Ovary (tissue), 9 donors: ENCODE measurements around the gene CT55. TPM values are rescaled to one million over a fixed set of nuclear protein-coding genes. Genes with fewer than 3 reads are reported as not detected.

Source experiments
- DNase-seq, 5 donors: peaks; one replicate each; pipeline ENCODE4 v3.0.0-alpha.2; 2019 to 2020
- H3K27ac ChIP-seq, 2 donors: fragments of 200-600 bp; one replicate each; pipeline versions ENCODE4 v1.5.1 to v1.8.0; 2019 to 2022
- H3K27me3 ChIP-seq: fragments of 200-600 bp; one replicate; pipeline ENCODE4 v1.8.0; 2022
- H3K36me3 ChIP-seq: fragments of 200-600 bp; sonication (generic); one replicate; pipeline ENCODE4 v1.5.1; 2019
- H3K4me1 ChIP-seq: one replicate; pipeline ENCODE4 v1.8.1; 2013; ENCODE audit warnings: mild to moderate bottlenecking, moderate library complexity; ENCODE audit not compliant: insufficient read depth
- H3K4me3 ChIP-seq: fragments of 200-600 bp; sonication (generic); one replicate; pipeline ENCODE4 v1.5.1; 2017
- H3K9me3 ChIP-seq, 2 donors: fragments of 200-600 bp in 1 of 2; sonication (generic) in 1 of 2; one replicate each; pipeline versions ENCODE4 v1.5.1 to v1.8.1; 2013 to 2019; ENCODE audit warnings: mild to moderate bottlenecking in 1 of 2, moderate library complexity in 1 of 2
- CTCF ChIP-seq, 3 donors: fragments of 450-650 bp in 2 of 3; fragments of 200-600 bp in 1 of 3; IDR thresholded peaks; one replicate each; pipeline versions ENCODE4 v1.5.1 to v1.8.0; 2016 to 2022; ENCODE audit warnings: antibody characterized with exemption in 3 of 3, mild to moderate bottlenecking in 1 of 3
- EP300 ChIP-seq: sonication (generic); formaldehyde crosslinking; IDR thresholded peaks from one replicate; pipeline ENCODE4 v1.6.1; 2017; ENCODE audit warnings: antibody characterized with exemption
- POLR2A ChIP-seq: fragments of 450-650 bp; IDR thresholded peaks from one replicate; pipeline ENCODE4 v1.6.1; 2017; ENCODE audit warnings: antibody characterized with exemption, mild to moderate bottlenecking, moderate library complexity
- WGBS, 3 donors: extraction: QIAGEN DNeasy Blood & Tissue Kit in 1 of 3; methylation state at CpG; one replicate each; pipeline versions ENCODE4 v1.1.5 to v1.1.7; 2013 to 2017; 5-methylcytosine and 5-hydroxymethylcytosine counted together
- intact Hi-C, 4 donors: fragments of 100-400 bp; cut with DNase I; formaldehyde crosslinking; loops; one replicate each; pipeline versions ENCODE4 v1.11.0 to v1.15.1; 2022 to 2023
- polyA plus RNA-seq, 2 donors: library from polyadenylated mRNA; stranded (reverse); fragments of 200-250 nt in 1 of 2; fragments of 350-450 nt in 1 of 2; fragmentation: Illumina TruSeq in 1 of 2; extraction: RNeasy Lipid Tissue Mini Kit (QIAGEN cat#74804) in 1 of 2; gene quantifications; one replicate each; pipeline ENCODE4 v1.2.3, GENCODE V29; 2013 to 2014
- total RNA-seq, 7 donors: library from RNA; depleted of rRNA in 2 of 7; stranded (reverse); fragments of >200 nt in 2 of 7; fragmentation: NEBNext Ultra II Directional in 3 of 7; extraction: Animal tissue kit (Norgen Biotek cat#: 25700) in 3 of 7; gene quantifications; one replicate each; pipeline versions ENCODE4 v1.1.0 to v1.2.4, GENCODE V29; 2016 to 2023
- donor health status: DM: no; HTN: no; CAD: no; lungs with moderate emphysema.
- donor health status: DM: no; HTN: no; CAD: no.
- donor health status: Bipolar disorder and iron deficiency.
- donor health status: DM: yes; HTN: yes; CAD: no.
- donor health status: DM: no; HTN: no; CAD: no.
- donor health status: DM: yes; HTN: yes; CAD: no.

The CT55 gene
- total and polyA plus RNA-seq, 9 donors = not detected

DNA sequence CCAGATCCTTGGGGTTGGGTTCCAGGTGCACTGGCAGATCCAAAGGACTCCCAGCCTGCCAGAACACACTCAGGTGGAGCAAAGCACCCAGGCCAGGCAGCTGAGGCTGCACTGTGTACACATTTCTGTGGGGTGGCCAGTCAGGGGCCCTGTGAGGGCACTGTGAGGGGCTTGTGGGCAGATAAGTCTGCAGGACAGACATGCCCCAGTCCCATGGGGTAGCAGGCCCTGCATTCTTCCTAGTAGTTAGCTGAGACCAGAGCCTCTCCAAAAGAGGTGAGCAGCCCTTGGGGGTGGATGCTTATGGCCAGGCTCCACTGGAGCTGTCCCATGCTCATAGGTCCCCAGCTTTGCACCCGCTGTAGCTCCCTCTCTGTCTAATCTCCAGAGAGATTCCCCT is 58.5 kb downstream of the CT55 start:
- no peak for DNase-seq
- intact Hi-C loops = no loop called here
- 78 to 80% (median 80%) methylated on average over 1 of the region's 1 CpG for WGBS, 3 donors
- no peaks in the 10 kb centered on the region for H3K27me3 ChIP-seq
- TF ChIP-seq CTCF (IDR thresholded peaks at IDR 0.05) = no peak
- no peak for TF ChIP-seq POLR2A
- TF ChIP-seq EP300 = no peak
- H3K36me3 ChIP-seq = no peaks in the 10 kb centered on the region
- no peaks in the 10 kb centered on the region for H3K9me3 ChIP-seq
- no peaks in the 10 kb centered on the region for H3K4me1 ChIP-seq
- H3K4me3 ChIP-seq = no peak overlapping the region
- H3K27ac ChIP-seq = no peak overlapping the region

- TF ChIP-seq EP300 = no peak
- no peak for TF ChIP-seq POLR2A
- no peak for TF ChIP-seq CTCF (IDR thresholded peaks at IDR 0.05)
- H3K27me3 ChIP-seq = no peaks in the 10 kb centered on the region
- WGBS, 3 donors = 22 to 31% (median 25%) methylated on average over 5 of the region's 5 CpGs
- no peaks in the 10 kb centered on the region for H3K9me3 ChIP-seq
- H3K27ac ChIP-seq = no peak overlapping the region
- H3K36me3 ChIP-seq = no peaks in the 10 kb centered on the region
- H3K4me1 ChIP-seq = no peaks in the 10 kb centered on the region
- no peak for DNase-seq
- no peak overlapping the region for H3K4me3 ChIP-seq
- intact Hi-C loops = no loop called here
Measured at GRCh38 chrX:135112096-135112729, 59.0 kb downstream of the CT55 start.

DNA sequence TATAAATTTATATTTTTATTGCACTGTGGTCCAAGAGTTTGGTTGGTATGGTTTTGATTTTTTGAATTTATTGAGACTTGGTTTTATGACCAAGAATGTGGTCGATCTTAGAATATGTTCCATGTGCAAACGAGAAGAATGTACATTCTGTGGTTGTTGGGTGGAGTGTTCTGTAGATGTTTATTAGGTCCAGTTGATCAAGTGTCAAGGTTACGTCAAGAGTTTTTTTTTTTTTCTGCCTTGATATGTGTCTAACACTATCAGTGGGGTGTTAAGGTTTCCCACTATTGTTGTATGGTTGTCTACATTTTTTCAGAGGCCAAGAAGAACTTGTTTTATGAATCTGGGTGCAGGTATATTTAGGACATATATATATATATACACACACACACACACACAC is 61.6 kb downstream of the CT55 start:
- Histone ChIP-seq H3K36me3 (no peaks in the 10 kb centered on the region), H3K9me3 (no peaks in the 10 kb centered on the region), H3K27ac (no peak overlapping the region), H3K4me1 (no peaks in the 10 kb centered on the region), H3K27me3 (no peaks in the 10 kb centered on the region), H3K4me3 (no peak overlapping the region)
- WGBS, 3 donors = 75 to 84% (median 79%) methylated on average over 3 of the region's 3 CpGs
- intact Hi-C loops = no loop called here
- DNase-seq = no peak
- TF ChIP-seq POLR2A = no peak
- no peak for TF ChIP-seq CTCF (IDR thresholded peaks at IDR 0.05)
- TF ChIP-seq EP300 = no peak

Other genes with a start within 250 kb of the CT55 start
- gene SMIM10, start 180.4 kb downstream of the CT55 start, total RNA-seq = 10 to 100 TPM in 2 of 7 donors, 1 to 10 TPM in 5; 2.7 to 14.2 (median 8.8) TPM
- 10 to 100 TPM; 11.1 to 17.9 TPM for gene SMIM10, start 180.4 kb downstream of the CT55 start, polyA plus RNA-seq
- 10 to 100 TPM in 6 of 7 donors, 1 to 10 TPM in 1; 4.9 to 24.4 (median 18.4) TPM for gene RTL8B, start 148.9 kb downstream of the CT55 start, total RNA-seq
- 10 to 100 TPM; 15.6 to 16.1 TPM for gene RTL8B, start 148.9 kb downstream of the CT55 start, polyA plus RNA-seq
- gene RTL8C, start 139.0 kb downstream of the CT55 start, total RNA-seq = 100 to 1,000 TPM in 6 of 7 donors, 10 to 100 TPM in 1; 55.9 to 191 (median 131) TPM
- gene RTL8C, start 139.0 kb downstream of the CT55 start, polyA plus RNA-seq = 100 to 1,000 TPM; 127 to 142 TPM
- 10 to 100 TPM; 15.9 to 62.9 (median 38.6) TPM for gene RTL8A, start 119.3 kb downstream of the CT55 start, total RNA-seq
- 10 to 100 TPM; 66.1 to 89.1 TPM for gene RTL8A, start 119.3 kb downstream of the CT55 start, polyA plus RNA-seq
- 1 to 10 TPM; 4.9 to 9.2 (median 6.1) TPM for gene SMIM10L2B, start 72.7 kb downstream of the CT55 start, total RNA-seq
- gene SMIM10L2B, start 72.7 kb downstream of the CT55 start, polyA plus RNA-seq = 1 to 10 TPM; 2.0 to 3.8 TPM
- gene ETDB, start 50.9 kb downstream of the CT55 start, total RNA-seq = not detected
- gene ETDB, start 50.9 kb downstream of the CT55 start, polyA plus RNA-seq = not detected
- gene ETDA, start 80.7 kb upstream of the CT55 start, total RNA-seq = not detected
- not detected for gene ETDA, start 80.7 kb upstream of the CT55 start, polyA plus RNA-seq
- gene ETDC, start 138.1 kb upstream of the CT55 start, total RNA-seq = not detected
- not detected for gene ETDC, start 138.1 kb upstream of the CT55 start, polyA plus RNA-seq
- 10 to 100 TPM in 2 of 7 donors, 1 to 10 TPM in 5; 7.0 to 10.4 (median 9.6) TPM for gene ZNF75D, start 172.7 kb upstream of the CT55 start, total RNA-seq
- 1 to 10 TPM; 8.8 to 9.2 TPM for gene ZNF75D, start 172.7 kb upstream of the CT55 start, polyA plus RNA-seq
- gene ZNF449, start 173.4 kb upstream of the CT55 start, total RNA-seq = 1 to 10 TPM; 5.2 to 7.3 (median 5.7) TPM
- 1 to 10 TPM; 2.6 to 7.1 TPM for gene ZNF449, start 173.4 kb upstream of the CT55 start, polyA plus RNA-seq